NCI-H2081 (cell line): ENCODE data around the gene ALCAM.
A peak's percentile ranks its signal among the peaks of the same experiment; 100 is the strongest.

ENCODE experiments used
- DNase-seq, 2 experiments: peaks; one replicate each; lab custom pipeline; 2025; lab: John Stamatoyannopoulos, UW

Gene ALCAM

GRCh38 chr3:105356396-105356795 is 10.3 kb upstream of the ALCAM start:
- no peak for DNase-seq

- no peak for DNase-seq
Observed at GRCh38 chr3:105356988-105357387, 9.7 kb upstream of the ALCAM start.

GRCh38 chr3:105359098-105359762 is 7.5 kb upstream of the ALCAM start:
- no peak for DNase-seq

- no peak for DNase-seq
Observed at GRCh38 chr3:105360003-105360402, 6.7 kb upstream of the ALCAM start.

- no peak for DNase-seq
Observed at GRCh38 chr3:105362021-105362665, 4.6 kb upstream of the ALCAM start.

GRCh38 chr3:105364128-105364527 is 2.6 kb upstream of the ALCAM start:
- no peak for DNase-seq

- DNase-seq: no peak
Observed at GRCh38 chr3:105365081-105365390, 1.7 kb upstream of the ALCAM start.

GRCh38 chr3:105365391-105366325 is 1.1 kb upstream of the ALCAM start:
- DNase-seq: peak; percentile 61 to 79

- peak; percentile 57 to 65 for DNase-seq
Observed at GRCh38 chr3:105367063-105367405, 325 bp downstream of the ALCAM start.

- peak; percentile 69 to 82 for DNase-seq
Observed at GRCh38 chr3:105367406-105368213, 901 bp downstream of the ALCAM start.

GRCh38 chr3:105368566-105369499 is 2.1 kb downstream of the ALCAM start:
- peak; percentile 65 to 86 for DNase-seq

- DNase-seq: peak; percentile 54 to 82
Observed at GRCh38 chr3:105369500-105370371, 3.0 kb downstream of the ALCAM start.

GRCh38 chr3:105373383-105373782 is 6.7 kb downstream of the ALCAM start:
- DNase-seq: no peak

GRCh38 chr3:105375750-105376511 is 9.2 kb downstream of the ALCAM start:
- DNase-seq: no peak

GRCh38 chr3:105377716-105378115 is 11.0 kb downstream of the ALCAM start:
- DNase-seq: no peak

- DNase-seq: no peak
Observed at GRCh38 chr3:105385179-105385578, 18.5 kb downstream of the ALCAM start.

- DNase-seq: peak in 1 of 2 experiments; percentile 68
Observed at GRCh38 chr3:105385819-105386508, 19.3 kb downstream of the ALCAM start.

GRCh38 chr3:105387122-105387751 is 20.5 kb downstream of the ALCAM start:
- peak in 1 of 2 experiments; percentile 44 for DNase-seq
